Naive B cell (primary cell): ENCODE data around the gene GRAMD2A. TPM values are rescaled to one million over a fixed set of nuclear protein-coding genes. Genes with fewer than 3 reads are reported as not detected.

ENCODE experiments used
- ATAC-seq, 2 donors: fragments of 150-1000 bp; cut with Tn5 transposase; 2 replicates each; pipeline ENCODE4 v1.10.0; 2021; ENCODE audit warnings: low read depth in 2 of 2, mild to moderate bottlenecking in 2 of 2, moderate library complexity in 2 of 2
- DNase-seq: peaks from one replicate; pipeline ENCODE4 v3.0.0; 2022
- H3K27ac Mint-ChIP-seq, 6 donors: one replicate each; pipeline ENCODE4 v1.8.0; 2020 to 2022; ENCODE audit warnings: mild to moderate bottlenecking in 6 of 6, mixed read lengths in 6 of 6, moderate library complexity in 5 of 6, inconsistent platforms in 2 of 6
- H3K27me3 Mint-ChIP-seq, 3 donors: one replicate each; pipeline ENCODE4 v1.8.0; 2021 to 2022; ENCODE audit warnings: mixed read lengths in 3 of 3, mild to moderate bottlenecking in 1 of 3
- H3K36me3 Mint-ChIP-seq, 2 donors: one replicate each; pipeline ENCODE4 v1.8.0; 2020 to 2022; ENCODE audit warnings: mixed read lengths in 2 of 2, inconsistent platforms in 1 of 2, mild to moderate bottlenecking in 1 of 2
- H3K4me1 Mint-ChIP-seq, 3 donors: one replicate each; pipeline ENCODE4 v1.8.0; 2020 to 2022; ENCODE audit warnings: mixed read lengths in 3 of 3, inconsistent platforms in 1 of 3, mild to moderate bottlenecking in 1 of 3, moderate library complexity in 1 of 3
- H3K4me3 Mint-ChIP-seq, 8 donors: one replicate each; pipeline ENCODE4 v1.8.0; 2020 to 2022; ENCODE audit warnings: mild to moderate bottlenecking in 8 of 8, mixed read lengths in 8 of 8, moderate library complexity in 8 of 8, inconsistent platforms in 2 of 8
- H3K9me3 Mint-ChIP-seq, 7 donors: one replicate each; pipeline ENCODE4 v1.8.0; 2020 to 2022; ENCODE audit warnings: mixed read lengths in 7 of 7, mild to moderate bottlenecking in 5 of 7, inconsistent platforms in 2 of 7, moderate library complexity in 1 of 7
- polyA plus RNA-seq, 6 donors: library from polyadenylated mRNA; unstranded; fragments of 300-500 nt; fragmentation: Illumina TruSeq; gene quantifications; one replicate each; pipeline ENCODE4 v1.2.3, GENCODE V29; 2021; ENCODE audit warnings: low read depth in 6 of 6

The GRAMD2A gene
- polyA plus RNA-seq, 6 donors from 2014 or later, result not detected

- H3K27me3 Mint-ChIP-seq, result no peaks in the 10 kb centered on the region
- peak; percentile 98 for DNase-seq
- H3K4me1 Mint-ChIP-seq, result peaks cover 25 to 36% (median 36%) of the 10 kb centered on the region in 3 donors
- ATAC-seq, result peak; percentile 70 to 73
- H3K27ac Mint-ChIP-seq, result peak within 1 kb of the TSS; percentile 95 to 100 (median 98)
- H3K9me3 Mint-ChIP-seq, result no peaks in the 10 kb centered on the region
- H3K4me3 Mint-ChIP-seq, result peak within 1 kb of the TSS; percentile 96 to 100 (median 98)
- H3K36me3 Mint-ChIP-seq, result no peaks in the 10 kb centered on the region
Measured at GRCh38 chr15:72118017-72118978, 79.3 kb downstream of the GRAMD2A start, which contains the start of the genes MYO9A and SENP8. Gene MYO9A (minus strand): TSS chr15:72118150. CDS start chr15:72046563, 71,587 bp downstream. Gene SENP8 (plus strand): TSS chr15:72118403. CDS start chr15:72139624, 21,221 bp downstream.

- H3K4me3 Mint-ChIP-seq, result peak overlapping the region; percentile 96 to 100 (median 98)
- H3K9me3 Mint-ChIP-seq, result no peaks in the 10 kb centered on the region
- peak overlapping the region; percentile 51 to 99 (median 96) for H3K27ac Mint-ChIP-seq
- no peaks in the 10 kb centered on the region for H3K36me3 Mint-ChIP-seq
- peak; percentile 54 to 60 for ATAC-seq
- peaks cover 28 to 41% (median 36%) of the 10 kb centered on the region in 3 donors for H3K4me1 Mint-ChIP-seq
- H3K27me3 Mint-ChIP-seq, result no peaks in the 10 kb centered on the region
- peak; percentile 73 for DNase-seq
Measured at GRCh38 chr15:72117486-72118016, 80.0 kb downstream of the GRAMD2A start.

- Mint-ChIP-seq H3K36me3 (no peaks in the 10 kb centered on the region), H3K27me3 (no peaks in the 10 kb centered on the region), H3K9me3 (no peaks in the 10 kb centered on the region), H3K27ac (peak overlapping the region; percentile 51 to 98 (median 96)), H3K4me3 (peak overlapping the region; percentile 96 to 100 (median 98)), H3K4me1 (peaks cover 28 to 41% (median 36%) of the 10 kb centered on the region in 3 donors)
- DNase-seq (no peak), ATAC-seq (peak; percentile 3 to 6)
Measured at GRCh38 chr15:72116731-72117485, 80.7 kb downstream of the GRAMD2A start.

- peak overlapping the region in 1 of 8 donors; percentile 31 for H3K4me3 Mint-ChIP-seq
- no peaks in the 10 kb centered on the region for H3K9me3 Mint-ChIP-seq
- no peaks in the 10 kb centered on the region for H3K36me3 Mint-ChIP-seq
- no peaks in the 10 kb centered on the region for H3K27me3 Mint-ChIP-seq
- peak overlapping the region in 2 of 6 donors; percentile 1 to 10 for H3K27ac Mint-ChIP-seq
- DNase-seq (no peak), ATAC-seq (no peak)
- H3K4me1 Mint-ChIP-seq, result peaks cover 19 to 32% (median 27%) of the 10 kb centered on the region in 3 donors
Measured at GRCh38 chr15:72113347-72114031, 84.1 kb downstream of the GRAMD2A start.

- Mint-ChIP-seq H3K36me3 (no peaks in the 10 kb centered on the region), H3K4me1 (peaks cover 22 to 31% (median 24%) of the 10 kb centered on the region in 3 donors), H3K4me3 (peak overlapping the region in 1 of 8 donors; percentile 31), H3K27ac (no peak overlapping the region), H3K9me3 (no peaks in the 10 kb centered on the region), H3K27me3 (no peaks in the 10 kb centered on the region)
- DNase-seq (no peak), ATAC-seq (no peak)
Measured at GRCh38 chr15:72112805-72113204, 84.8 kb downstream of the GRAMD2A start.

GRCh38 chr15:72112116-72112515, 85.5 kb downstream of the GRAMD2A start:
- peak overlapping the region in 3 of 6 donors; percentile 21 to 45 (median 24) for H3K27ac Mint-ChIP-seq
- H3K27me3 Mint-ChIP-seq, result no peaks in the 10 kb centered on the region
- H3K4me1 Mint-ChIP-seq, result peaks cover 21 to 30% (median 22%) of the 10 kb centered on the region in 3 donors
- ATAC-seq (no peak), DNase-seq (no peak)
- H3K4me3 Mint-ChIP-seq, result no peak overlapping the region
- H3K9me3 Mint-ChIP-seq, result no peaks in the 10 kb centered on the region
- H3K36me3 Mint-ChIP-seq, result no peaks in the 10 kb centered on the region

- no peaks in the 10 kb centered on the region for H3K9me3 Mint-ChIP-seq
- no peak overlapping the region for H3K27ac Mint-ChIP-seq
- no peak overlapping the region for H3K4me3 Mint-ChIP-seq
Measured at GRCh38 chr15:72110355-72110754, 87.2 kb downstream of the GRAMD2A start.

More at GRCh38 chr15:72110355-72110754, 87.2 kb downstream of the GRAMD2A start:
- peaks cover 8 to 20% (median 13%) of the 10 kb centered on the region in 3 donors for H3K4me1 Mint-ChIP-seq
- H3K27me3 Mint-ChIP-seq, result no peaks in the 10 kb centered on the region
- H3K36me3 Mint-ChIP-seq, result no peaks in the 10 kb centered on the region
- ATAC-seq (no peak), DNase-seq (no peak)

Other genes with a start within 250 kb of the GRAMD2A start
- 10 to 100 TPM; 10.8 to 26.7 (median 14.1) TPM for gene MYO9A, start 79.6 kb downstream of the GRAMD2A start, polyA plus RNA-seq
- under 1 TPM in 5 of 6 donors, not detected in 1; 0.41 to 0.84 (median 0.60) TPM for gene SENP8, start 79.4 kb downstream of the GRAMD2A start, polyA plus RNA-seq
- gene PKM, start 33.4 kb upstream of the GRAMD2A start, polyA plus RNA-seq, result 100 to 1,000 TPM; 175 to 319 (median 227) TPM
- gene PARP6, start 74.8 kb upstream of the GRAMD2A start, polyA plus RNA-seq, result 10 to 100 TPM; 22.5 to 55.4 (median 28.4) TPM
- under 1 TPM in 2 of 6 donors, not detected in 4; 0.20 to 0.21 TPM for gene CELF6, start 122.4 kb upstream of the GRAMD2A start, polyA plus RNA-seq
- 100 to 1,000 TPM; 106 to 172 (median 134) TPM for gene HEXA, start 178.2 kb upstream of the GRAMD2A start, polyA plus RNA-seq
- not detected for gene TMEM202, start 200.5 kb upstream of the GRAMD2A start, polyA plus RNA-seq